K562 (cell line): Measurements from ENCODE around the gene CNTD1. TPM values are rescaled to one million over a fixed set of nuclear protein-coding genes. Genes with fewer than 3 reads are reported as not detected.

Experiments
- ATAC-seq: fragments of 200-7000 bp; cut with Tn5 transposase; 3 replicates; pipeline ENCODE4 v1.9.1; 2020; ENCODE audit warnings: moderate library complexity
- BruUV-seq: library from RNA; stranded (reverse); fragments of 400-500 nt; replicated peaks from 2 replicates; lab custom pipeline; 2021; lab: Mats Ljungman, UMichigan
- CTCF ChIA-PET: fragments of 300-600 bp; formaldehyde crosslinking; extraction: SDS; loops from one replicate; lab custom pipeline; 2021; ENCODE audit warnings: low intra/inter-chr PET ratio; lab: Yijun Ruan, JAX
- POLR2A ChIA-PET: fragments of 300-600, 350-650 bp; sonication (Branson Sonifier 250); formaldehyde crosslinking; extraction: SDS; loops from one replicate; lab custom pipeline; 2021; ENCODE audit warnings: antibody characterized with exemption, inconsistent platforms; lab: Yijun Ruan, JAX
- DNase-seq, 4 experiments: peaks; one replicate each; pipeline versions ENCODE4 v3.0.0 to v3.0.0-alpha.2; 2011 to 2018; ENCODE audit warnings: low spot score in 3 of 4, mixed read lengths in 3 of 4; ENCODE audit errors: extremely low read depth in 1 of 4
- FAIRE-seq: peaks from 2 replicates; lab custom pipeline; 2011; peaks lifted over from hg19 to GRCh38; lab: Jason Lieb, UNC
- H2AFZ ChIP-seq: 2 replicates; pipeline ENCODE4 v1.6.0; 2011; ENCODE audit warnings: low read depth, low read length, control low read depth, inconsistent platforms
- H3K27ac ChIP-seq: fragments of 200-600 bp; 3 replicates; pipeline ENCODE4 v1.8.0; 2011; ENCODE audit warnings: low read depth, mild to moderate bottlenecking, control low read depth, inconsistent platforms, low read length, moderate library complexity, mixed read lengths; ENCODE audit errors: extremely low read depth
- H3K27me3 ChIP-seq, 2 experiments: fragments of 300-600 bp in 1 of 2; 2 replicates in 1 of 2; 3 replicates in 1 of 2; pipeline versions ENCODE4 v1.6.0 to v1.8.0; 2011; ENCODE audit warnings: inconsistent platforms in 2 of 2, low read length in 2 of 2, mild to moderate bottlenecking in 1 of 2, mixed read lengths in 1 of 2, moderate library complexity in 1 of 2; ENCODE audit not compliant: control insufficient read depth in 2 of 2, insufficient read depth in 2 of 2
- H3K36me3 ChIP-seq: fragments of 300-600 bp; 3 replicates; pipeline ENCODE4 v1.8.0; 2011; ENCODE audit warnings: mild to moderate bottlenecking, low read length, inconsistent platforms; ENCODE audit not compliant: control insufficient read depth, insufficient read depth
- H3K4me1 ChIP-seq, 2 experiments: fragments of 200-600 bp in 1 of 2; replicated peaks in 1 of 2; 2 replicates in 1 of 2; 3 replicates in 1 of 2; pipeline versions ENCODE4 v1.5.1 to v1.8.0; 2011; ENCODE audit warnings: inconsistent platforms in 2 of 2, low read length in 2 of 2, mild to moderate bottlenecking in 1 of 2, mixed read lengths in 1 of 2, moderate library complexity in 1 of 2; ENCODE audit not compliant: control insufficient read depth in 2 of 2, insufficient read depth in 2 of 2
- H3K4me2 ChIP-seq: 2 replicates; pipeline ENCODE4 v1.6.1; 2011; ENCODE audit warnings: low read length, control low read depth, inconsistent platforms, mixed read lengths; ENCODE audit not compliant: insufficient read depth
- H3K4me3 ChIP-seq: fragments of 200-600 bp; sonication (generic), shearing (Covaris generic); 2 replicates; pipeline ENCODE4 v1.5.1; 2016; ENCODE audit warnings: control low read depth, inconsistent platforms
- H3K79me2 ChIP-seq: fragments of 200-600 bp; 3 replicates; pipeline ENCODE4 v1.8.0; 2011; ENCODE audit warnings: low read length, inconsistent platforms; ENCODE audit not compliant: control insufficient read depth, insufficient read depth
- H3K9ac ChIP-seq, 2 experiments: 2 replicates each; pipeline versions ENCODE4 v1.6.0 to v1.6.1; 2011; ENCODE audit warnings: low read depth in 2 of 2, low read length in 2 of 2, control low read depth in 1 of 2, inconsistent platforms in 1 of 2, mild to moderate bottlenecking in 1 of 2, mixed read lengths in 1 of 2; ENCODE audit not compliant: insufficient read depth in 1 of 2
- H3K9me1 ChIP-seq: one replicate; pipeline ENCODE4 v1.6.0; 2011; ENCODE audit warnings: inconsistent platforms, mild to moderate bottlenecking, low read length, moderate library complexity; ENCODE audit not compliant: control insufficient read depth, insufficient read depth
- H3K9me3 ChIP-seq: replicated peaks from 2 replicates; pipeline ENCODE4 v1.5.1; 2011; ENCODE audit warnings: low read depth, low read length, inconsistent platforms; ENCODE audit not compliant: control insufficient read depth, insufficient read depth
- H4K20me1 ChIP-seq: replicated peaks from 2 replicates; pipeline ENCODE4 v1.6.1; 2011; ENCODE audit warnings: low read length, inconsistent platforms, mixed read lengths; ENCODE audit not compliant: control insufficient read depth, insufficient read depth
- FOSL1 ChIP-seq: fragments of 200-800 bp; sonication (Bioruptor generic); conservative IDR thresholded peaks from 2 replicates; pipeline ENCODE4 v1.6.1; 2016; ENCODE audit warnings: missing genetic modification characterization, missing compliant biosample characterization
- KLF1 ChIP-seq: fragments of 450-650 bp; IDR thresholded peaks from 2 replicates; pipeline ENCODE4 v1.6.1; 2016; ENCODE audit warnings: missing genetic modification characterization, missing compliant biosample characterization
- POLR2G ChIP-seq: fragments of 200-400 bp; formaldehyde crosslinking; IDR thresholded peaks from 2 replicates; pipeline ENCODE4 v1.6.1; 2017; ENCODE audit warnings: low read depth, mild to moderate bottlenecking, antibody characterized with exemption, low read length, moderate library complexity
- ZNF592 ChIP-seq: fragments of 450-650 bp; IDR thresholded peaks from 2 replicates; pipeline ENCODE4 v1.6.1; 2017; ENCODE audit warnings: antibody characterized with exemption, mild to moderate bottlenecking
- WGBS: fragments of 100-300 bp; shearing (Covaris generic); methylation state at CpG from one replicate; pipeline ENCODE4 v1.1.6; 2016; ENCODE audit warnings: low coverage, mixed read lengths; ENCODE audit not compliant: insufficient coverage; ENCODE audit errors: missing lambda C conversion rate; 5-methylcytosine and 5-hydroxymethylcytosine counted together
- in situ Hi-C: fragments of 300-500 bp; cut with MboI; formaldehyde crosslinking; loops from 4 replicates; pipeline ENCODE4 v1.15.0; 2018; ENCODE audit warnings: inconsistent platforms, mixed read lengths
- intact Hi-C: fragments of 100-400 bp; cut with micrococcal nuclease; formaldehyde crosslinking; loops from 2 replicates; pipeline ENCODE4 v1.14.2; 2022
- polyA plus RNA-seq, 8 experiments: library from polyadenylated mRNA; depleted of rRNA in 4 of 8; stranded (reverse) in 5 of 8; unstranded in 3 of 8; fragments of >200 nt; fragmentation: Nextera tagmentation in 2 of 8; fragmentation: Illumina TruSeq in 1 of 8; extraction: Ambion mirVana in 2 of 8; extraction: Trizol in 1 of 8; gene quantifications; 2 replicates each; pipeline versions ENCODE4 v1.2.1 to v1.2.3, GENCODE V29; 2011 to 2014; ENCODE audit warnings: inconsistent platforms in 1 of 8, missing spikeins in 1 of 8
- total RNA-seq, 7 experiments: library from RNA; depleted of rRNA in 6 of 7; stranded (reverse); fragments of >200 nt in 6 of 7; fragmentation: Illumina TruSeq in 2 of 7; extraction: Trizol in 2 of 7; gene quantifications; 2 replicates each; pipeline versions ENCODE4 v1.2.1 to v1.2.3, GENCODE V29; 2011 to 2021; ENCODE audit warnings: low replicate concordance in 1 of 7

CNTD1 gene
- total and polyA plus RNA-seq, 9 of the 15 experiments (the other 6 are each of a cell fraction or from before 2014, with no cell fraction given), result 0.12 to 0.86 (median 0.41) TPM; not detected in 1

DNA sequence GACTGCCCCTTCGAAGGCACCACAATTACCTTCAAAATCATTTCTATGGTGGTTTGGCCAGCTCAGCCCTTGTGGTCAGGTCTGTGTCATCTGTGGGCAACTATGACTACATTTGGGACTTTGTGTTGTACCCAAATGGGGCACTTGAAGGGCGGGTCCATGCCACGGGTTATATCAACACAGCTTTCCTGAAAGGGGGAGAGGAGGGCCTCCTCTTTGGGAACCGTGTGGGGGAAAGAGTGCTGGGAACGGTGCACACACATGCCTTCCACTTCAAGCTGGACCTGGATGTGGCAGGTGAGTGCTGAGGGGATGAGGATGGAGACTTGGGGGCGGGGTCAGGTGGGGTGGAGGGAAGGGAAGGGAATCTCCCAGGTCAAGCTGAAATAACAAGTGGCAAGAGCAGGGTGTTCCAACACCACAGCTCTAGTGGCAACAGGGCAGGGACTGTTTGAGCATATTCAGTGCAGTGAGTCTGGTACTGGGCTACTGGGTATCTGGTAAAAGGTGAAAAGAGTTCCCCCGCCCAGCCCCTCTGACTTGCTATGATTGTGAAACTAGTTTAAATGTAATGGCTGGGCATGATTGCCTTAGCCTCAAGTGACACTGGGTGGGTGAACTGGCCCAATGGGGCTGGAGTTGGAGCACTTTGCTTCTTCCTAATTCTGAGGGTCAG is 47.4 kb downstream of the CNTD1 start:
- ChIA-PET CTCF (interaction anchor here (1.1 to 4.7 kb wide), 2 partner anchors 87 to 92 kb away, joined by 3 to 37 read pairs; no protein-coding TSS in a partner anchor), POLR2A (interaction anchor here (0.6 to 1.8 kb wide), 7 partner anchors 9 to 103 kb away, joined by 3 to 6 read pairs (median 4); no protein-coding TSS in a partner anchor)
- Histone ChIP-seq H3K4me2 (no peak overlapping the region), H3K9ac (no peak overlapping the region), H4K20me1 (0 out of 2 replicates have a peak, but pooled peaks cover 2% of the 10 kb centered on the region), H3K4me1 (peaks cover 3 to 10% of the 10 kb centered on the region in 2 experiments; a peak in 3 of 5 replicates), H3K27me3 (no peaks in the 10 kb centered on the region), H3K9me3 (no peaks in the 10 kb centered on the region), H3K36me3 (peaks cover 48% of the 10 kb centered on the region), H3K79me2 (no peaks in the 10 kb centered on the region; the same call in 2 of the 3 replicates), H3K4me3 (no peak overlapping the region), H3K27ac (no peak overlapping the region), H3K9me1 (no peaks in the 10 kb centered on the region), H2AFZ (no peak overlapping the region)
- DNase-seq, result no peak
- 83% methylated on average over 6 of the region's 7 CpGs for WGBS
- in situ Hi-C loops, result no loop called here
- intact Hi-C loops, result no loop called here
- ATAC-seq, result no peak
- FAIRE-seq, result no peak
- BruUV-seq, result no TSS peak
- TF ChIP-seq KLF1 (tag) (no peak), ZNF592 (no peak), POLR2G (peak; percentile 10; the same call in 1 of the 2 replicates), FOSL1 (tag) (no peak)
